ENCODE results near the gene SPOUT1. TPM values are rescaled to one million over a fixed set of nuclear protein-coding genes. Genes with fewer than 3 reads are reported as not detected.

SPOUT1 gene
- polyA plus RNA-seq, 1 donor (not counting 4 experiments of a cell fraction or from before 2014, with no cell fraction given), result 22.0 TPM

- H3K4me3 ChIP-seq (ENCODE audit: control insufficient read depth in 2 of 3, extremely low read depth in 1 of 3, insufficient read depth in 2 of 3, low read depth in 1 of 3, low read length in 3 of 3), result no peak overlapping the region
- FAIRE-seq (no peak), DNase-seq (ENCODE audit: low read depth, low spot score) (no peak)
- peaks cover 30 to 56% of the 10 kb centered on the region in 2 experiments for H3K36me3 ChIP-seq (ENCODE audit: control insufficient read depth in 2 of 2, extremely low read depth in 1 of 2, insufficient read depth in 2 of 2, low read length in 2 of 2)
- H3K27ac ChIP-seq (ENCODE audit: control insufficient read depth, insufficient read depth, low read length), result no peak overlapping the region
- no peaks in the 10 kb centered on the region for H3K9me1 ChIP-seq (ENCODE audit: control insufficient read depth, extremely low read depth, insufficient read depth, low read length)
- peaks cover 16% of the 10 kb centered on the region for H3K4me1 ChIP-seq (ENCODE audit: control insufficient read depth, extremely low read depth, insufficient read depth, low read length)
- no peak overlapping the region for H3K9ac ChIP-seq (ENCODE audit: control insufficient read depth, extremely low read depth, insufficient read depth, low read length)
- H3K4me2 ChIP-seq (ENCODE audit: control insufficient read depth, extremely low read depth, insufficient read depth, low read depth, low read length), result no peak overlapping the region
- peaks cover 7% of the 10 kb centered on the region for H4K20me1 ChIP-seq (ENCODE audit: control insufficient read depth, extremely low read depth, insufficient read depth, low read length)
- H3K9me3 ChIP-seq (ENCODE audit: control insufficient read depth, low read depth, low read length), result no peaks in the 10 kb centered on the region
- dilution Hi-C loops (cut with MboI; ENCODE audit: extremely low pct_ligation_motif_present, low sequenced_read_pairs), result no loop called here
- H3K79me2 ChIP-seq (ENCODE audit: control insufficient read depth, insufficient read depth, low read length), result peaks cover 5% of the 10 kb centered on the region
- no peak overlapping the region for H2AFZ ChIP-seq (ENCODE audit: control insufficient read depth, low read length)
- TF ChIP-seq EZH2 (IDR thresholded peaks at IDR 0.05; ENCODE audit: low read length) (no peak), CTCF (optimal IDR thresholded peaks at IDR 0.05 in 1 of 3, IDR thresholded peaks at IDR 0.05 in 1 of 3, conservative IDR thresholded peaks at IDR 0.05 in 1 of 3; ENCODE audit: extremely low read depth in 1 of 3, insufficient read depth in 2 of 3, low read length in 3 of 3) (no peak)
- no peaks in the 10 kb centered on the region for H3K27me3 ChIP-seq (ENCODE audit: control insufficient read depth, extremely low read depth, insufficient read depth, low read length)
These were observed 5.6 kb downstream of the SPOUT1 start for GRCh38 chr9:128823903-128824406.

DNA sequence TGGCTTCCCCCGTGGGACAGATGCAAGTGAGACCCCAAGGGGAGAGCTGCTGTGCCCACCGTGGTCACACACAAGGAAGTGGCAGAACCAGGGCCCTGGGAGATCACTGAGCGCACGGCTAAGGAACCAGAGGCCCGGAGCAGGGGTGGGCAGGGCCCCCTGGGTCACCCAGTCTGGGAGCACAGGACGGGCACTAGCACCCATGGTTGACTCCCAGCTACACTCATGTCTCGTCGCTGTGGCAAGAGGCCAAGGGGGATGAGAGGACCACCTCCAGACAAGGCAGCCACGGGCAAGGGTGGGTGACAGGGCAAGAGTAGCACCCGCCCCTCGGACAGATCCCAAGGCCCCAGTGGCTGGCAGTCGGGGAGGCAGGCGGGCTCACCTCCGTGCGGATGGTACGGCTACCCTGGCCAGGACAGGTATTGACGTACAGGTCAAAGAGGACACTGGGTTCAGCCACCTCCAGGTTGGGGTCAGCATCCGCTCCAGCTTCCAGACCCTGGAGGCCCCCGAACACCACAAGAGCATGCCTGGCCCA lies 6.2 kb downstream of the SPOUT1 start:
- H2AFZ ChIP-seq (ENCODE audit: control insufficient read depth, low read length), result no peak overlapping the region
- TF ChIP-seq CTCF (optimal IDR thresholded peaks at IDR 0.05 in 1 of 3, IDR thresholded peaks at IDR 0.05 in 1 of 3, conservative IDR thresholded peaks at IDR 0.05 in 1 of 3; ENCODE audit: extremely low read depth in 1 of 3, insufficient read depth in 2 of 3, low read length in 3 of 3), result no peak
- TF ChIP-seq EZH2 (IDR thresholded peaks at IDR 0.05; ENCODE audit: low read length), result no peak
- DNase-seq (ENCODE audit: low read depth, low spot score) (no peak), FAIRE-seq (no peak)
- no peaks in the 10 kb centered on the region for H3K9me1 ChIP-seq (ENCODE audit: control insufficient read depth, extremely low read depth, insufficient read depth, low read length)
- H3K27ac ChIP-seq (ENCODE audit: control insufficient read depth, insufficient read depth, low read length), result no peak overlapping the region
- peaks cover 7% of the 10 kb centered on the region for H4K20me1 ChIP-seq (ENCODE audit: control insufficient read depth, extremely low read depth, insufficient read depth, low read length)
- no peak overlapping the region for H3K4me2 ChIP-seq (ENCODE audit: control insufficient read depth, extremely low read depth, insufficient read depth, low read depth, low read length)
- no peaks in the 10 kb centered on the region for H3K27me3 ChIP-seq (ENCODE audit: control insufficient read depth, extremely low read depth, insufficient read depth, low read length)
- H3K79me2 ChIP-seq (ENCODE audit: control insufficient read depth, insufficient read depth, low read length), result peaks cover under 1% of the 10 kb centered on the region
- peaks cover 30 to 56% of the 10 kb centered on the region in 2 experiments for H3K36me3 ChIP-seq (ENCODE audit: control insufficient read depth in 2 of 2, extremely low read depth in 1 of 2, insufficient read depth in 2 of 2, low read length in 2 of 2)
- H3K9ac ChIP-seq (ENCODE audit: control insufficient read depth, extremely low read depth, insufficient read depth, low read length), result no peak overlapping the region
- dilution Hi-C loops (cut with MboI; ENCODE audit: extremely low pct_ligation_motif_present, low sequenced_read_pairs), result no loop called here
- no peak overlapping the region for H3K4me3 ChIP-seq (ENCODE audit: control insufficient read depth in 2 of 3, extremely low read depth in 1 of 3, insufficient read depth in 2 of 3, low read depth in 1 of 3, low read length in 3 of 3)
- H3K4me1 ChIP-seq (ENCODE audit: control insufficient read depth, extremely low read depth, insufficient read depth, low read length), result peaks cover 11% of the 10 kb centered on the region
- no peaks in the 10 kb centered on the region for H3K9me3 ChIP-seq (ENCODE audit: control insufficient read depth, low read depth, low read length)

All from keratinocyte (primary cell).